H1 (cell line): ENCODE data around the gene ZNF536. TPM values are rescaled to one million over a fixed set of nuclear protein-coding genes. Genes with fewer than 3 reads are reported as not detected.

Source experiments
- CTCF ChIA-PET: fragments of 300-600 bp; sonication (Branson Sonifier 250); formaldehyde crosslinking; loops from one replicate; lab custom pipeline; 2021; ENCODE audit not compliant: partially characterized antibody; lab: Charles Lee
- POLR2A ChIA-PET: fragments of 300-600 bp; sonication (Branson Sonifier 250); formaldehyde crosslinking; loops from one replicate; lab custom pipeline; 2021; ENCODE audit warnings: inconsistent platforms; ENCODE audit not compliant: partially characterized antibody; lab: Charles Lee
- DNase-seq, 2 experiments: peaks; one replicate each; pipeline versions ENCODE4 v3.0.0 to v3.0.0-alpha.2; 2010 to 2022; ENCODE audit warnings: low spot score in 2 of 2, low read depth in 1 of 2, mixed read lengths in 1 of 2
- FAIRE-seq: peaks from 2 replicates; lab custom pipeline; 2011; peaks lifted over from hg19 to GRCh38; lab: Jason Lieb, UNC
- H2AFZ ChIP-seq: 2 replicates; pipeline ENCODE4 v1.8.1; 2012; ENCODE audit warnings: low read length, inconsistent platforms
- H2AK5ac ChIP-seq: 2 replicates; pipeline ENCODE4 v1.6.1; 2013; ENCODE audit warnings: low read depth, low read length
- H2BK120ac ChIP-seq: replicated peaks from 2 replicates; pipeline ENCODE3; 2013; ENCODE audit warnings: low read depth, low read length, inconsistent platforms
- H2BK12ac ChIP-seq: 2 replicates; pipeline ENCODE4 v1.6.1; 2013; ENCODE audit warnings: low read depth, low read length
- H2BK15ac ChIP-seq: 2 replicates; pipeline ENCODE4 v1.6.1; 2013; ENCODE audit warnings: low read length
- H2BK20ac ChIP-seq: 2 replicates; pipeline ENCODE4 v1.6.1; 2013; ENCODE audit warnings: low read length
- H2BK5ac ChIP-seq: 2 replicates; pipeline ENCODE4 v1.6.1; 2013; ENCODE audit warnings: low read depth, low read length
- H3K14ac ChIP-seq: 2 replicates; pipeline ENCODE4 v1.6.1; 2013; ENCODE audit warnings: inconsistent platforms; ENCODE audit not compliant: insufficient read length
- H3K18ac ChIP-seq: 2 replicates; pipeline ENCODE4 v1.6.1; 2013; ENCODE audit warnings: low read length; ENCODE audit errors: extremely low read depth
- H3K23ac ChIP-seq: 2 replicates; pipeline ENCODE4 v1.6.1; 2013; ENCODE audit warnings: inconsistent platforms; ENCODE audit not compliant: insufficient read length
- H3K23me2 ChIP-seq: 2 replicates; pipeline ENCODE4 v1.6.1; 2013; ENCODE audit warnings: low read depth, low read length
- H3K27ac ChIP-seq: 2 replicates; pipeline ENCODE4 v1.6.1; 2011; ENCODE audit warnings: low read depth, low read length, inconsistent platforms
- H3K27me3 ChIP-seq, 4 experiments: replicated peaks in 1 of 4; 1 replicate in 1 of 4; 2 replicates in 3 of 4; pipeline versions ENCODE4 v1.6.1 to v1.8.1; 2011 to 2013; ENCODE audit warnings: low read length in 3 of 4, mild to moderate bottlenecking in 3 of 4, inconsistent platforms in 2 of 4, mixed read lengths in 2 of 4, moderate library complexity in 1 of 4; ENCODE audit not compliant: control insufficient read depth in 3 of 4, insufficient read depth in 3 of 4; ENCODE audit errors: extremely low read depth in 1 of 4
- H3K36me3 ChIP-seq, 4 experiments: 2 replicates each; pipeline versions ENCODE4 v1.6.1 to v1.8.1; 2011 to 2013; ENCODE audit warnings: mild to moderate bottlenecking in 4 of 4, low read length in 3 of 4, moderate library complexity in 2 of 4, control low read depth in 1 of 4, inconsistent platforms in 1 of 4; ENCODE audit not compliant: insufficient read depth in 4 of 4, control insufficient read depth in 2 of 4
- H3K4ac ChIP-seq: replicated peaks from 2 replicates; pipeline ENCODE3; 2013; ENCODE audit warnings: low read length, low read depth, mixed read lengths, inconsistent platforms; ENCODE audit not compliant: insufficient read length
- H3K4me1 ChIP-seq, 4 experiments: replicated peaks in 1 of 4; 1 replicate in 1 of 4; 2 replicates in 3 of 4; pipeline versions ENCODE4 v1.6.1 to v1.8.1; 2011 to 2013; ENCODE audit warnings: low read length in 3 of 4, inconsistent platforms in 2 of 4, mixed read lengths in 1 of 4; ENCODE audit not compliant: insufficient read depth in 4 of 4, control insufficient read depth in 3 of 4
- H3K4me2 ChIP-seq, 2 experiments: 2 replicates each; pipeline versions ENCODE4 v1.6.1 to v1.8.1; 2011 to 2013; ENCODE audit warnings: low read depth in 2 of 2, low read length in 2 of 2, control low read depth in 1 of 2, inconsistent platforms in 1 of 2, mild to moderate bottlenecking in 1 of 2; ENCODE audit not compliant: insufficient read depth in 1 of 2
- H3K4me3 ChIP-seq, 4 experiments: fragments of 200-600, 300-600 bp in 1 of 4; sonication (generic), shearing (Covaris generic), sonication (Bioruptor Twin) in 1 of 4; 2 replicates each; pipeline versions ENCODE4 v1.5.1 to v1.8.1; 2011 to 2016; ENCODE audit warnings: low read length in 4 of 4, low read depth in 3 of 4, control low read depth in 2 of 4, inconsistent platforms in 2 of 4, mild to moderate bottlenecking in 2 of 4, mixed read lengths in 1 of 4, moderate library complexity in 1 of 4; ENCODE audit not compliant: insufficient read depth in 2 of 4; ENCODE audit errors: extremely low read depth in 1 of 4
- H3K56ac ChIP-seq: replicated peaks from 2 replicates; pipeline ENCODE3; 2013; ENCODE audit warnings: low read depth, mild to moderate bottlenecking, mixed read lengths, low read length, inconsistent platforms; ENCODE audit not compliant: insufficient read length
- H3K79me1 ChIP-seq: 2 replicates; pipeline ENCODE4 v1.6.1; 2013; ENCODE audit warnings: low read depth, low read length, control low read depth
- H3K79me2 ChIP-seq, 2 experiments: 2 replicates each; pipeline versions ENCODE4 v1.6.1 to v1.8.1; 2012 to 2013; ENCODE audit warnings: low read length in 2 of 2, mild to moderate bottlenecking in 2 of 2, inconsistent platforms in 1 of 2; ENCODE audit not compliant: insufficient read depth in 2 of 2, control insufficient read depth in 1 of 2
- H3K9ac ChIP-seq, 4 experiments: replicated peaks in 1 of 4; 1 replicate in 1 of 4; 2 replicates in 3 of 4; pipeline versions ENCODE4 v1.6.1 to v1.8.1; 2011 to 2013; ENCODE audit warnings: low read depth in 3 of 4, low read length in 3 of 4, control low read depth in 2 of 4, mild to moderate bottlenecking in 2 of 4, moderate library complexity in 2 of 4, inconsistent platforms in 1 of 4; ENCODE audit errors: extremely low read depth in 1 of 4
- H3K9me3 ChIP-seq, 2 experiments: 2 replicates each; pipeline versions ENCODE4 v1.6.1 to v1.8.1; 2012 to 2013; ENCODE audit warnings: mild to moderate bottlenecking in 2 of 2, moderate library complexity in 2 of 2, control low read depth in 1 of 2, inconsistent platforms in 1 of 2, low read depth in 1 of 2, low read length in 1 of 2, mixed read lengths in 1 of 2; ENCODE audit not compliant: insufficient read depth in 2 of 2
- H4K20me1 ChIP-seq, 2 experiments: replicated peaks in 1 of 2; 2 replicates each; pipeline versions ENCODE3 to v1.8.1; 2011 to 2013; ENCODE audit warnings: inconsistent platforms in 2 of 2, low read length in 2 of 2, mild to moderate bottlenecking in 1 of 2; ENCODE audit not compliant: insufficient read depth in 2 of 2, control insufficient read depth in 1 of 2
- H4K5ac ChIP-seq: 2 replicates; pipeline ENCODE4 v1.6.1; 2013; ENCODE audit warnings: low read length, low read depth, mixed read lengths, inconsistent platforms; ENCODE audit not compliant: insufficient read length
- H4K8ac ChIP-seq: 2 replicates; pipeline ENCODE4 v1.8.0; 2013; ENCODE audit warnings: mild to moderate bottlenecking, moderate library complexity, low read length, inconsistent platforms; ENCODE audit not compliant: insufficient read depth; ENCODE audit errors: extremely low read depth
- H4K91ac ChIP-seq: replicated peaks from 2 replicates; pipeline ENCODE3; 2013; ENCODE audit warnings: low read length, mixed read lengths, inconsistent platforms; ENCODE audit not compliant: insufficient read length
- CTBP2 ChIP-seq: IDR thresholded peaks from 2 replicates; pipeline ENCODE4 v1.7.0; 2011; ENCODE audit warnings: borderline replicate concordance, mild to moderate bottlenecking, moderate library complexity, mixed read lengths, low read length; ENCODE audit not compliant: insufficient read depth, insufficient read length
- SAP30 ChIP-seq: fragments of 300-600 bp; sonication (generic); IDR thresholded peaks from 2 replicates; pipeline ENCODE4 v1.7.1; 2012; ENCODE audit warnings: low read length, moderate library complexity, mild to moderate bottlenecking, inconsistent platforms; ENCODE audit not compliant: insufficient read depth, insufficient replicate concordance
- WGBS, 2 experiments: shearing (Covaris generic) in 1 of 2; methylation state at CpG; one replicate each; pipeline versions ENCODE4 v1.1.6 to v1.1.7; 2013 to 2015; ENCODE audit warnings: low lambda C conversion rate in 2 of 2, mixed read lengths in 2 of 2, inconsistent platforms in 1 of 2, low coverage in 1 of 2, missing lambda C conversion rate in 1 of 2; ENCODE audit not compliant: insufficient replicate concordance in 2 of 2, insufficient coverage in 1 of 2, insufficient read length in 1 of 2; ENCODE audit errors: extremely low coverage in 1 of 2, missing lambda C conversion rate in 1 of 2; 5-methylcytosine and 5-hydroxymethylcytosine counted together
- polyA plus RNA-seq, 7 experiments: library from polyadenylated mRNA; depleted of rRNA in 3 of 7; stranded (reverse) in 5 of 7; unstranded in 2 of 7; fragments of >200 nt in 5 of 7; fragments of 200-250 nt in 2 of 7; gene quantifications; 1 replicate in 5 of 7; 2 replicates in 1 of 7; 4 replicates in 1 of 7; pipeline versions ENCODE4 v1.2.1 to v1.2.3, GENCODE V29; 2011 to 2013; ENCODE audit warnings: missing spikeins in 2 of 7, mixed read lengths in 2 of 7
- total RNA-seq: library from RNA; stranded (reverse); fragmentation: NEBNext Ultra II Directional; extraction: Animal tissue kit (Norgen Biotek cat#: 25700); gene quantifications from 2 replicates; pipeline ENCODE4 v1.2.1, GENCODE V29; 2021

Gene ZNF536
- total and polyA plus RNA-seq, 2 of the 8 experiments (the other 6 are each of a cell fraction or from before 2014, with no cell fraction given), result 0.09 to 0.11 TPM

DNA sequence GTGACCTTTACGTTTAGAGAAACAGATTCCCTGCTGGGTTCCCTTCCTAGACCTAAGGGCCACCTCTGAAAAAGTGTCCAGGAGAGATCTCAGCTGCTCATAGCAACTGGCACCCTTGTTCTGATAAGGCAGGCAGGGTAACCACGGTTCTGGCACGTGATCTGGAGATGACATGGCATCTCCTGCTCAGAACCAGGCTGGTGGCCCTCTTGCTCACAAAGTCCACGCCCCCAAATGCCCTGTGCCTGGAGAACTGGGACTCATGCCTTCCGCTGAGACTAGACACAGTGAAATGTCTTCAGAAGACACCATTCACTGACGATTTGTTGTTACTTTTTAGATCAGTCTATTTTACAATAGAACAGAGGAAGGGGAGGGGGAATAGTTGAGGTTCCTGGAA lies 174.1 kb downstream of the ZNF536 start:
- Histone ChIP-seq H2BK20ac (0 out of 2 replicates have a peak overlapping the region, but pooled peaks have one; percentile 35), H3K4me3 (no peak overlapping the region), H3K36me3 (no peaks in the 10 kb centered on the region), H3K4me2 (no peak overlapping the region), H3K23ac (no peak overlapping the region), H4K20me1 (no peaks in the 10 kb centered on the region), H3K79me1 (no peaks in the 10 kb centered on the region), H3K4me1 (peaks cover 0 to 9% (median 6%) of the 10 kb centered on the region in 4 experiments; a peak in 4 of 7 replicates), H3K27ac (no peak overlapping the region), H3K56ac (no peak overlapping the region), H2BK120ac (peak overlapping the region; percentile 69), H3K9me3 (peaks cover 0 to 4% of the 10 kb centered on the region in 2 experiments; a peak in 1 of 4 replicates), H4K5ac (no peak overlapping the region), H3K14ac (no peak overlapping the region), H2BK5ac (peak overlapping the region; percentile 55; the same call in 1 of the 2 replicates), H2BK15ac (0 out of 2 replicates have a peak overlapping the region, but pooled peaks have one; percentile 55), H4K91ac (peak overlapping the region; percentile 45), H3K18ac (0 out of 2 replicates have a peak overlapping the region, but pooled peaks have one; percentile 39), H2AK5ac (no peak overlapping the region), H4K8ac (no peak overlapping the region), H2AFZ (no peak overlapping the region), H3K23me2 (no peaks in the 10 kb centered on the region), H3K79me2 (no peaks in the 10 kb centered on the region), H3K27me3 (no peaks in the 10 kb centered on the region; a peak in 1 of 7 replicates), H3K9ac (no peak overlapping the region), H3K4ac (no peak overlapping the region), H2BK12ac (no peak overlapping the region)
- FAIRE-seq (no peak), DNase-seq (no peak)
- ChIA-PET CTCF (interaction anchor here (0.9 to 1.4 kb wide), 2 partner anchors 9 to 45 kb away, joined by 4 to 6 read pairs; no protein-coding TSS in a partner anchor), POLR2A (no interaction called here)
- TF ChIP-seq SAP30 (no peak), CTBP2 (peak; percentile 6)
- WGBS, 2 experiments, result 86% methylated on average over 6 of the region's 6 CpGs; no CpG with 5 or more reads in 1 of the 2 experiments
